ENCODE measurements around the gene FAM149A. TPM values are rescaled to one million over a fixed set of nuclear protein-coding genes. Genes with fewer than 3 reads are reported as not detected.

FAM149A gene
- total and polyA plus RNA-seq, 12 donors, result 1.3 to 6.8 (median 3.3) TPM

DNA sequence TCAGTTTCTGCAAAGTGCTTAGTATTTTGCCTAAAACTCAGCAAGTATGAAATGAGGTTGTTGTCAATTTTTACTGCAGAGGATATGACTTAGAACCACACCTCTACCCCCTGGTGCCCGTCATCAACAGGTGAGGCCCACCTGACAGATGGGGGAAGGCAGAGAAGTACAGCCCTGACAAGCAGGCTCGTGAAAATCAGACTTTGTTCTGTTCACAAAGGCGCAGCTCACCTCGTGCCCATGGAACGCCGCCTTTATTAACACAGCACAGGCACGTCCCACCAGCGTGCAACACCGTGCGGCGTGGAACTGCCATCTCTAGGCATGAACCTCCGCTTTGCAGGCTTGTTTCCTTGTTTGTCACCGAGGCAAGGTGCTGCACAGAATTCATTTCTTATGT is 100.2 kb downstream of the FAM149A start:
- no peaks in the 10 kb centered on the region for H3K27me3 ChIP-seq
- H3K4me3 ChIP-seq, result peak overlapping the region in 1 of 4 donors; percentile 35
- H3K4me1 ChIP-seq (replicated peaks in 1 of 2), result no peaks in the 10 kb centered on the region
- intact Hi-C loops (cut with DNase I), result no loop called here
- DNase-seq, result no peak
- no peaks in the 10 kb centered on the region for H3K9me3 ChIP-seq (replicated peaks in 1 of 3)
- H3K27ac ChIP-seq, result peak overlapping the region in 2 of 5 donors; percentile 76 to 81
- TF ChIP-seq, protein P1, sequence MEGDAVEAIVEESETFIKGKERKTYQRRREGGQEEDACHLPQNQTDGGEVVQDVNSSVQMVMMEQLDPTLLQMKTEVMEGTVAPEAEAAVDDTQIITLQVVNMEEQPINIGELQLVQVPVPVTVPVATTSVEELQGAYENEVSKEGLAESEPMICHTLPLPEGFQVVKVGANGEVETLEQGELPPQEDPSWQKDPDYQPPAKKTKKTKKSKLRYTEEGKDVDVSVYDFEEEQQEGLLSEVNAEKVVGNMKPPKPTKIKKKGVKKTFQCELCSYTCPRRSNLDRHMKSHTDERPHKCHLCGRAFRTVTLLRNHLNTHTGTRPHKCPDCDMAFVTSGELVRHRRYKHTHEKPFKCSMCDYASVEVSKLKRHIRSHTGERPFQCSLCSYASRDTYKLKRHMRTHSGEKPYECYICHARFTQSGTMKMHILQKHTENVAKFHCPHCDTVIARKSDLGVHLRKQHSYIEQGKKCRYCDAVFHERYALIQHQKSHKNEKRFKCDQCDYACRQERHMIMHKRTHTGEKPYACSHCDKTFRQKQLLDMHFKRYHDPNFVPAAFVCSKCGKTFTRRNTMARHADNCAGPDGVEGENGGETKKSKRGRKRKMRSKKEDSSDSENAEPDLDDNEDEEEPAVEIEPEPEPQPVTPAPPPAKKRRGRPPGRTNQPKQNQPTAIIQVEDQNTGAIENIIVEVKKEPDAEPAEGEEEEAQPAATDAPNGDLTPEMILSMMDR (IDR thresholded peaks at IDR 0.05), result no peak
- no peak for TF ChIP-seq POLR2A (IDR thresholded peaks at IDR 0.05)
- WGBS, 4 donors, result 80 to 94% (median 84%) methylated on average over 13 of the region's 13 CpGs
- no peaks in the 10 kb centered on the region for H3K36me3 ChIP-seq (replicated peaks in 1 of 2)

DNA sequence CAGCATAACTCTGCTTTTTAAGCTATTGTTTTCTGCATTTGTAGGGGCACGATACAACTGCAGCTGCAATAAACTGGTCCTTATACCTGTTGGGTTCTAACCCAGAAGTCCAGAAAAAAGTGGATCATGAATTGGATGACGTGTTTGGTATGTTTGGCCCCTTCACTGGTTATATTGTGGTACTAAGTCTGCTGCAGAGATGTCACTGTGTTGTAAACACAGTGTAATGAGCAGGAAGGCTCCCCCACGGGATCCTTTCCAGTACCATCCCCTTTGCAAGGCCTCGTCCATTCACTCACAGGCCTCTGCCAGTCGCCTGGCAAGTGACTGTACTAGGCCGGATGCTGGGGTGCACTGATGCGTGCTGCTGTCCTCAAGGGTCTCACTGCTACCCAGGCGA is 100.7 kb downstream of the FAM149A start:
- Histone ChIP-seq H3K27me3 (no peaks in the 10 kb centered on the region), H3K4me1 (replicated peaks in 1 of 2) (no peaks in the 10 kb centered on the region), H3K36me3 (replicated peaks in 1 of 2) (no peaks in the 10 kb centered on the region), H3K4me3 (no peak overlapping the region), H3K27ac (peak overlapping the region in 2 of 5 donors; percentile 76 to 81), H3K9me3 (replicated peaks in 1 of 3) (no peaks in the 10 kb centered on the region)
- TF ChIP-seq POLR2A (IDR thresholded peaks at IDR 0.05), result no peak
- TF ChIP-seq, protein P1 (IDR thresholded peaks at IDR 0.05), result no peak
- 84 to 90% (median 87%) methylated on average over 8 of the region's 8 CpGs for WGBS, 4 donors
- intact Hi-C loops (cut with DNase I), result no loop called here
- no peak for DNase-seq

DNA sequence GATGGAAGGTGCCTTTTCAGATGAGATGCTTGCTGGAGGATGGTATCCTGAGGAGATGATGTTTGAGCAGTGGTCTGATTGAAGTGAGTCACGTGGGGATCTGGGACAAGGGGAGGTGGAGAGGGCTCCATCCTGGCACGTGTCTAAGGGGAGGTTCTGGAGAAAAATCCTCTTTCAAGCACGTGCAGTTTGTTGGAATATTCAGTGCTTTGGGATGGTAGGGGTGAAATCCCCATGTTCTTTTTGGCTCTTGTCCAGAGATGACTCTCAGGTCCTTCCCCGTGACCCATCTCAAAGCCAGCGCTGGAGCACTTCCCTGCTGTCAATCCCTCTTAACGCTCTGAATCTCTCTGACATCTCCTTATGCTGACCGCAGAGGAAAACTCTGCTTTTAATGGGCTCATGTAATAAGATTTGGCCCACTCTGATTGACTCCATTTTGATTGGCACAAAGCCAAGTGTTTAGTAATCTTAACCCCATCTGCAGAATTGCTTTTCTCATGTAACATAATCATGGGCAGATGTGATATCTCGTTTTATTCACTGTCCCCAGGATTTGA is 112.0 kb downstream of the FAM149A start:
- no peak overlapping the region for H3K4me3 ChIP-seq
- WGBS, 4 donors, result 45 to 60% (median 50%) methylated on average over 8 of the region's 8 CpGs

DNA sequence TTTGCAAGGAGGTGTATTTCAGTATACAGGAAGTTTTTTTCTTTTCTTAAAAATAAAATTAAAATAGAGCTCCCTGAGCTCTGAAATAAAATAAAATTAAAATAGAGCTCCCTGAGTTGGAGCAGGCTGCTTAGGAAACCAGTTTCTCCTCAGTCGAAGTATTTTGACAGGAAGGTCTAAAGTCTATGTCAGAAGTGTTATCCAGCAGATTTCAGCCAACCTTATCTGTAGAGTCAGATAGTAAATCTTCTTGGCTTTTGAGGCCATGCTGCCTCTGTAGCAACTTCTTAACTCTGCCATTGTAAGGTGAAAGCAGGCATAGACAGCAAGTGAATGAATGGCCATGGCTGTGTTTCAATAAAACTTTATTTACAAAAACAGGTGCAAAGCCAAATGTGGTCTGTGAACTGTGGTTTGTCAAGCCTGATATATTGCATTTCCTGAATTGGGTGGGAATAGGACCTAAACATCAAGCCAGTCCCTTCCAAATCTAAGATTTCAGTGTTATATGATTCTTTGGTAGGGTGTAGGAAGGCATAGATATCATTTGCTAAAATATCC is 113.3 kb downstream of the FAM149A start:
- Histone ChIP-seq H3K9me3 (replicated peaks in 1 of 3) (no peaks in the 10 kb centered on the region), H3K4me3 (no peak overlapping the region), H3K36me3 (replicated peaks in 1 of 2) (no peaks in the 10 kb centered on the region), H3K4me1 (replicated peaks in 1 of 2) (no peaks in the 10 kb centered on the region), H3K27me3 (no peaks in the 10 kb centered on the region), H3K27ac (no peak overlapping the region)
- WGBS, 4 donors, result 24 to 58% (median 36%) methylated on average over 1 of the region's 1 CpG
- no peak for DNase-seq
- intact Hi-C loops (cut with DNase I), result no loop called here
- TF ChIP-seq, protein P1 (IDR thresholded peaks at IDR 0.05), result no peak

More for the DNA sequence above, 112.0 kb downstream of the FAM149A start:
- no peaks in the 10 kb centered on the region for H3K36me3 ChIP-seq (replicated peaks in 1 of 2)
- no peaks in the 10 kb centered on the region for H3K4me1 ChIP-seq (replicated peaks in 1 of 2)
- H3K27ac ChIP-seq, result no peak overlapping the region
- H3K27me3 ChIP-seq, result no peaks in the 10 kb centered on the region
- DNase-seq, result no peak
- H3K9me3 ChIP-seq (replicated peaks in 1 of 3), result no peaks in the 10 kb centered on the region
- intact Hi-C loops (cut with DNase I), result no loop called here
- TF ChIP-seq, protein P1 (IDR thresholded peaks at IDR 0.05), result no peak
- TF ChIP-seq POLR2A (IDR thresholded peaks at IDR 0.05), result no peak

Data from adrenal gland (tissue), 12 donors.